HEK293 (cell line): ENCODE results near the gene PPFIA1.

Experiments
- CTCF ChIP-seq: fragments of 450-650 bp; formaldehyde crosslinking; IDR thresholded peaks from 2 replicates; pipeline ENCODE4 v1.5.1; 2016; ENCODE audit warnings: missing biosample characterization, missing genetic modification characterization
- HOXA7 ChIP-seq: sonication (generic); formaldehyde crosslinking; IDR thresholded peaks from 2 replicates; pipeline ENCODE4 v1.8.1; 2022; ENCODE audit warnings: missing genetic modification reagents, borderline replicate concordance
- HOXD13 ChIP-seq: sonication (generic); formaldehyde crosslinking; IDR thresholded peaks from 2 replicates; pipeline ENCODE4 v1.8.0; 2022; ENCODE audit warnings: missing genetic modification reagents, borderline replicate concordance
- REST ChIP-seq: fragments of 450-650 bp; formaldehyde crosslinking; IDR thresholded peaks from 2 replicates; pipeline ENCODE4 v1.5.1; 2016; ENCODE audit warnings: missing biosample characterization, missing genetic modification characterization
- ZNF18 ChIP-seq: fragments of 450-650 bp; formaldehyde crosslinking; IDR thresholded peaks from 2 replicates; pipeline ENCODE4 v1.5.1; 2016; ENCODE audit warnings: missing biosample characterization, missing genetic modification characterization

- TF ChIP-seq HOXD13 (CRISPR knock-in tag) (no peak), HOXA7 (CRISPR knock-in tag) (no peak), CTCF (0 out of 2 replicates have a peak, but pooled peaks have one; percentile 22), REST (tag by site-specific recombination) (no peak), ZNF18 (tag by site-specific recombination) (no peak)
These were observed 111.7 kb downstream of the PPFIA1 start for GRCh38 chr11:70381872-70382861.
